8988T (cell line): ENCODE data around the gene AHRR.
"Not testable (repeated sequence)": the region's sequence is repeated elsewhere in the genome, so short reads cannot be mapped to it uniquely, and the experiment has no call there.

Experiments
- DNase-seq: peaks from one replicate; pipeline ENCODE4 v3.0.0; 2011

Gene AHRR

DNA sequence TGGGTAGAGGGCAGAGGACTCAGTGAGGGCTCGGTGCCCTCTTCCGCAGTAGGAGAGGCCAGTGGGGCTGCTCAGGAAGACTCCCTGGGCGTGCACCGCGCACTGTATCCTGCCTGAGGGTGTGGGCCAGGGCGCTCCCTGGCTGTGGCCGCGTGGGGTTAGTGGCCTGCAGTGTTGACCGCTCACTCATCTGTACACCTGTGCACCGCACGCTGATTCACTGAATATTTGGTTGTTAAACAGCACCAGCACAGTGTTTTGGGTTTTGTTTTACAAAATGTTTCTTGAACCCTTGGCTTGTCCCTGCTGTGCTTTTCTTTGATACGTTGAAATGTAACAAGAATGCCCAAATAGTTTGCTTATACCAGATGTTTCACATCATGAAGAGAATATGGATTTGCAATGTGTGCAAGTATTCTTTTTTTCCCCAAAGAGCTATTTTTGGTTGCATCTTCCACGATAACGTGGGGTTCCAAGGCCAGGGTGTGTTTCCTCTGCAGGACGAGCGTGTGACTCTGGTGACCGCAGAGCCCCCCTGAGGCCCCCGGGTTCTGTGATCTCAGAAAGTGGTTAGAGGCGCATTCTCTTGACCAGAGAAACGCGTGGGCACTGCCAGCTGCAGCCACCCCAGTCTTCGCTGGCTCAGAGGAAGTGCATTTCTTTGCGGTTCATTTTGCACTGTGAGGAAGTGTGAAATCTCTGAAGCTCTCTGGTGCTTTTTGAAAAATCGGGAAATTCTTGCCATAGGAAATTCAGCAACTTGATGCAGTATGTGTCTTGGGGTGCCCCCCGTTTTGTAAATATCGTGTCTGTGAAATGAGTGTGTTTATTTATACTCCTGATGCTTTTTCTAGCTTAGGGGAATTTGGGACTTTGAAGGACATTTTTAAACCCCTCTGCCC is 46.9 kb downstream of the AHRR start:
- DNase-seq: no peak

- no peak for DNase-seq
Observed at GRCh38 chr5:369151-369868, 47.8 kb downstream of the AHRR start.

DNA sequence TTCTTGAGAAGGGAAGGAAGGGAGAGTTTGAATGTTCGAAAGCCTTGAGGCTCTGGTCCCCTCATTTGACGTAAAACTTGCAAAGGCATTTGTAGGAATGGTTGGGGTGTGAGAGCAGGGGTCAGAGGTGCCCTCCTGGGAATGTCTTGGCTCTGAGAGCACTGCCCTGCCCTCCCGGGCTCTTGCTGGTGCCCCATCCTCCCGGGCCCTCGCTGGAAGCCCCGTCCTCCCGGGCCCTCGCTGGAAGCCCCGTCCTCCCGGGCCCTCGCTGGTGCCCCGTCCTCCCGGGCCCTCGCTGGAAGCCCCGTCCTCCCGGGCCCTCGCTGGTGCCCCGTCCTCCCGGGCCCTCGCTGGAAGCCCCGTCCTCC is 48.3 kb downstream of the AHRR start:
- DNase-seq: not testable (repeated sequence)

- DNase-seq: no peak
Observed at GRCh38 chr5:370311-370958, 48.9 kb downstream of the AHRR start.

DNA sequence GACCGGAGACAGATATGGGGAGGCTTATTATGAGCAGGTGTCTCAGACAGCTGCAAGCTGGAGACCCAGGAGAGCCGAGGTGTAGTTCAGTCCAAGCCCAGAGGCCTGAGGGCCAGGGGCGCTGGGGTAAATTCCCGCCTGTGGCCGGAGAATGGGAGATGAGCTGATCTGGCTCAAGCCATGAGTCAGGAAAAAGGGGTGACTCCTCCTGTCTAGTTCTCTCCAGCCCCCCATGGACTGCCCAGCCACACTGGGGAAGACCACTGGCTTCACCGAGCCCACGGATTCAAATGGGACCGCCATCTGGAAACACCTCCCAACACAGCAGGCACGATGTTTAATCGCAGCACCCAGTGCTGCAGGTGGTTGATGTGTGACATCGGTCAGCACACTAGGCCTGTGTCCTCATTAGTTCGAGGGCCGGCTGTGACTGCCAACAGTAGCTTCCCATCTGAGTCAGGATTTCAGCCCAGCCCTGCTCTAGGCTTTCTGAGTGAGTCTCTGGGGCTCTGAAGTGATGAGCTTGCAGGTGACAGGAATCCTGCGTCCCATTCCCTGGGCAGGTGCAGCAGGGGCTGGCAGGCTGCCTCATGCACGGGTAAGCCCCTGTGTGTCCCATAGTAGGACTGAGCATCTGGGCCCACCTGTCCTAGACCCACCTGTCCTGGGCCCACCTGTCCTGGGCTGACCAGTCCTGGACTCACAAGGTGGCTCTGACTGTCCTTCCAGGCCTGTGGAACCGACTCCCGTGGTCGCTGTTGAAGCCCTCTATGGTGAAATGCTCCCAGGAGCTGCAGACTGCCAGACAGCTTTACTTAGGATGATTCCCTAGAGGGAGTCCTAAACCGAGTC is 49.7 kb downstream of the AHRR start:
- no peak for DNase-seq

DNA sequence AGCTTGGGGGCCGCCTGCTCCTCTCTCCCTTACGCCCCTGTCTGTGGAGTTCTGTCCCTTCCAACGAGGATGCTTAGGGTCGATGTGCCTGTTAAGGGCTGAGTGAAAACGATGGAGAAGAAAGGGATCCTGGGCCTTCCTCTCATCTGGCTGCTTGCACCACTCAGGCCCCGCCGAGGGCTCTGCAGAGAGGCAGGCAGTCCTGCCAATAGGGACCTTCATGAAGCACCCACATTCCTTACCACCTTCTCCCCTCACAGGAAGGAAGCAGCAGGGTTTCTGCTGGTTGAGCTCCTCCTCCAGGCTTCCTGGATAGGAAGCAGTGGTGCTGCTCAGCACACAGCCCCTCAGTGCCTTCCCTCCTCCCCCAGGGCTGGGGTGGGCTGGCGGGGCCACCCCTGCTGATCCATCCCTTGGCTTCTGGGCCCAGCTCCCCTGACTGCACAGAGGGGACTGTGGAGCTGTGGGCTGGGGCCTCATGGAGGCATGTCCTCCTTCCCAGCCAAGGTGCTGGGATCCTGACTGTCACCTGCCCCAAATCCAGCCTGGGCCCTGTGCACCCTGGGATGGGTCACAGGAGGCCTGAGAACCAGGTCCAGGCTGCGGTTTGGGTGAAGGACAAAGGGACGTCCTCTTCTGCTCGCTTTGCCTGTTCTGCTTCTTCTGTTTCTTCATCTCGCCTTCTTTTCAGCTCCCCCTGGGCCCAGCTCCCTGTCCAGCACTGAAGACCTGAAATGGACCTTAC is 50.5 kb downstream of the AHRR start:
- no peak for DNase-seq

GRCh38 chr5:372556-372995 is 51.1 kb downstream of the AHRR start:
- no peak for DNase-seq

DNA sequence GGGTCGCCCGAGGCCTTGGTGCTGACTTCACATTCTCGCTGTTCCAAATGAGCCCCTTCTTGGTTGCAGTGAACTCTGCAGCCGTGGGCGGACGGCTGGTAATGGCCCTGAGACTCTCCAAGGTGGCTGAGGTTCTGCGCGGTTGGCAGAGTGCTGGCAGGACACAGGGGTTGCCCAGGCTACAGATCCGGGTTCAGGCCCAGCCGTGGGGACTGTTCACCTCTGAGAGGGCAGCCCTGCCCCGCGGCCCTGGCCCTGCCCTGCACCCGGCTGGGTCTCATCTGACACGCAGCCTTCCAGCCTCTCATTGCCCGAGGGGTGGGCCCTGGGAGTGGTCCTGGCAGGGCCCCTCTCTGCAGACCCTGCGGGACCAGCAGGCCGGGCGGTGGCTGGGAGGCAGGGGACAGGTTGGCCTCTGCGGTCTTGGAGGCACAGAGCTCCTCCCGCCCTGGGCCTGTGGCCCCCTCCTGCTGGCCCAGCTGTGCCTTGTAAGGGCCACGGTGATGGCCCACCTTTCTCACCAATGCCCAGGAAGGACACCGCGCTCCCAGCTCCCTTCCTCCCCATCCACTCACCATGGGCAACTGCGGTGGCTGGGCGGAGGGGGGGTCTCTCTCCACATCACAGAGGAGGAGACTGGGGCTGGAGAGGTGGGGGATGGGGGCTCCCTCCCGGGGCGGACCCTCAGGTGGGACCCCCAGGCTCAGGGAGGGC is 51.6 kb downstream of the AHRR start:
- no peak for DNase-seq

DNA sequence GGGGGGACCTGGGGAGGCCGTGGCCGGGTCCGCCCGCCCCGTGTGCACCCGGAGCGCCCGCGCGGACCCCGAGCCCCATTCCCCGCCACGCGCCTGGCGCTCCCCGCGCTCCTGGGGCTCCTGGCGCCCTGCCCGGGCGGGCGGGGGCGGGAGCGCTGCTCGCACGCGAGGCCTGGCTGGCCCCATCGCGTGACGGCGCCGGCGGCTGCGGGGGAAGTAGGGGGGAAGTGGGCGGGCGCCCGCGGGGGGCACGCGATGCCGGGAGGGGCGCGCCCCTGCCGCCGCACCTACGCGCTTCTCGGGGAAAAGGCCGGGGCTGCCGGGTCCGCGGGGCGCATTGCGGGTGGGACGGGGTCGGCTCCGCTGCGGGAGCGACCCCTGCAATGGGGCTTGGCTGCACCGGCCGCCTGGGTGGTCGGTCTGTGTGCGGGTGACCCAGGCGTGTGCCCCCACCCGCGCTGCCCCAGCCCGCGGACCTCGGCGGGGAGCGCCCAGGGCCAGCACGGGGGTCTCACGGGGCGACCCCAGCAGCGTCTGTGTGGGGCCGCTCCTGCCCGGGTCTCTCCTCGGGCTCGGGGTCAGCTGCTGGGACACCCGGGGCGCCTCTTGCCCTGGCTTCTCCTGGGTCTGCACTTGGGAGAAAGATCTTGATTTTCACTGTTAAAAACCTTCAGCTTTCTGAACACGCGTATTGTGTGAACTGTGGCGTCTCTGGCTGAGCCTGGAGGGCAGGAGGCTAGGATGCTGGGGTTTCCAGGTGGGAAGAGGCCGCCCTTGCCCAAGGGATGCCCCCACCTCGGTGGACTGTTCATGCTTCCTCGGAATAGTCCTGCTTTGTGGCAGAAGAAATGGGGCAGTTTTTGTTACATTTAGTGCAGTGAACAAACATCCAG is 52.4 kb downstream of the AHRR start:
- no peak for DNase-seq

GRCh38 chr5:374631-375335 is 53.3 kb downstream of the AHRR start:
- no peak for DNase-seq

DNA sequence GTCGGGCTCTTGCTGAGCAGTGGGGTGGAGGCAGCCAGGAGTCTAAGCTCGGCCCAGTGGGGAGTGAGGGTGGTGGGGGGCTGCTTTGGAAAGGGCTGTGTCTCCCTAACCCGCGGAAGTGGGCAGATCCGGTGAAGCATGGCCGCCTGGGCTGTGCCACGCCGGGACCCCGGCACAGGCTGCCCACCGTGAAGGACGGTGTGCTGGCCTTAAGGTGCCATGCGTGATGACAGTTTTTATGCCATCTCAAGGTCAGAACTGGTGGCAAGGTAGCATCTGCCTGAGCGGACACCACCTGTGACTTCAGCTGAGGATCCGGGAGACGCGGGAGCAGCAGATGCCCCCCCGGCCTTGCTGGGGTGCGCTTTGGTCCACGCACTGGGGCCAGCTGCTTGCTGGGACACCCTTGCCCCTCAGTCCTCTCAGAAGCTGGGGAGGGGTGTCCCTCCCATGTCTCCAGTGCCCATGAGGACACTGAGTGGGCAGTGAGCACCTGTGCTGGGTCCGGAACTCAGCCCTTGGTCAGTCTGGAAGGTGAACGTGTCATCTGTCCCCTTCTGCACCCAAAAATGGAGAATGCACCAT is 53.9 kb downstream of the AHRR start:
- no peak for DNase-seq

DNA sequence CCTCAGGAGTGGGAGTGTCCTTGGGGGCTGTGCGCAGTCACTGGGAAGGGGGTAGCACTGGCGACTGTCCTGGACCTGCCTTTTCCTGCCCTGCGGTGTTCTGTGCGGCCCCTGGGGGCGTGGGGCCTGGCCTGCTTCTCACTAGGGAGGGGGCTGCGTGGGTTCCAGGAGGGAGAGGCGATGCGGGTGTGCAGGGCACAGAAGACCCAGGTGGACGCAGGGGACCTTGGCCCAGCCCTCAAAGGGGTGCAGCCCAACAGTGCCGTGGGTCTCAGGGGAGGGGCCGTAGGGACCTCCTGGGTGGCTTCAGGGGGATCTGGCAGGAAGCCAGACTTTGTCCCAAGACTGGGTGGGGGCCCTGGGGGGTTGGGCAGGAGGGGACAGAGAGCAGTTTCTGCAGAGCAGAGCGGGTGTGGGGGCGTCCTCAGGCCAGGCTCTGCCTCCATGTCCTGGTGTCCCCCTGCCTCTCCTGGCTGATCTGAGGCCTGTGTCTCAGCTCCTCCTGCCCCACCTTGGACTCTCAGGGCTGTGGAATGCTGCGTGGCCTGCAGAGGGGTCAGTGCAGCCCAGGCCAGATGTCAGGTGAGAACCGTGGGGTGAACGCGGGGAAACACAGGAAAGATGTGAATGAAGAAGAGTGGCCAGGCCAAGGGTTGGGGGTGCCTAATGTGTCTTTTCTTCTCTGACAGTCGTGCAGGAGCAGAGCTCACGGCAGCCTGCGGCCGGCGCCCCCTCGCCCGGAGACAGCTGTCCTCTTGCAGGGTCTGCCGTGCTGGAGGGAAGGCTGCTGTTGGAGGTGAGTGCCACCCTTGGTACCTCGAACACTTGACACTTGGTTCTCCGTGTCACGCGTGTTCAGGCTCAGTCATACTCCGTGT is 54.6 kb downstream of the AHRR start:
- no peak for DNase-seq

DNA sequence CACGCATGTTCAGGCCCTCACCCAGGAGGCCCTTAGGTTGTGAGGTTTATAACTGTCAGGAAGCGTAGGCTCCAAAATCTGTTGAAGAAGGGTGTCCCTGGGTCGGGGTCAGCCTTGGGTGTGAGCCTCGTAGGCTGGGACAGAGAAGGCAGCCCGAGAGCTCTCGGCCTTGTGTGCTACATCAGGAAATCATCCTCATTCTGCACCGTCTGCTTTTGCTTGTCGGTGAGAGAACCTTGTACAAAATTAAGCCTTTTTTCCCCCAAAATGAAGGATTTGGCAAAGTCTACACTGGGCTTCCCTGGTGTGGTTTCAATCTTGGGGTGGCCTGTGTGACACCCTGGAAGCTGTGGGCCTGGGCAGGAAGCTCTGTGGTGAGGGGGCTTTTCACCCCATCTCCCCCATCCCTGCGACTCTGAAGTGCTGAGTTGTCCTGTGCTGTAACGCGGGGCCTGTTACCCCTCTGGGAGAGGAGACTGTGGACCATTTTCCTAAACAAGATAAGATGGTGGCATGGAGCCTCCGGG is 55.3 kb downstream of the AHRR start:
- no peak for DNase-seq

- DNase-seq: no peak
Observed at GRCh38 chr5:377326-377981, 55.9 kb downstream of the AHRR start.

DNA sequence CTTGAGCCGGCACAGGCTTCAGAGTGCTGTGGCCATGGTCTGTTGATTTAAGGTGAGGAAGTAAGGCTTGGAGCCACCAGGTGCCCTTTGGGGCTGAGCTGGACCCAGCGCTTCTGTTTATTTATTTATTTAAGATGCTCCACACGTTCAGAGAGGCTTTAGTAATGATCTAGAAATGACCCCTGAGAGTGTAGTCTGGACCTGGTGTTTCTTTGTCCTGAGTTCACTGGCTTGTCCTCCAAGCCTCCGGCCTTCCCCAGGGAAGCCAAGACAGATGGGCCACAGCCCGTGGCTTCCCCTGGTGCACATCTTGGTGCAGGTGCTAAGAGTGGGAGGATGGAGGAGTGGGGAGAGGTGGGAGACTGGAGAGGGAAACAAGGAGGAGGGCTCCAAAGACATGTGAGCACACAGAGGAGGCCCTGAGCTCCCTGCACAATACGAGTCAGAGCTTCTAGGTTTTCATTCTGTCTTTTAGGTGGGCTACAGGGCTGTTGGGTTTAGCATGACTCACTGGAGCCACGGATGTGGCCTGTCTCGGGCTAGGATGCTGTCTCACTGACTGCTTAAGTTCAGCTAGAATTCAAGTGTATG is 56.9 kb downstream of the AHRR start:
- DNase-seq: no peak

GRCh38 chr5:378976-379742 is 57.6 kb downstream of the AHRR start:
- no peak for DNase-seq
